Endothelial cell of umbilical vein (primary cell): ENCODE measurements around the gene GRIA1. TPM values are rescaled to one million over a fixed set of nuclear protein-coding genes. Genes with fewer than 3 reads are reported as not detected.

ENCODE experiments used
- BruUV-seq: library from RNA; stranded (reverse); fragments of 400-500 nt; replicated peaks from 2 replicates; lab custom pipeline; 2021; lab: Mats Ljungman, UMichigan
- CTCF ChIA-PET: fragments of 300-600, 350-600 bp; sonication (Branson Sonifier 250); formaldehyde crosslinking; loops from one replicate; lab custom pipeline; 2021; ENCODE audit warnings: antibody characterized with exemption, inconsistent platforms; lab: Charles Lee
- POLR2A ChIA-PET: fragments of 300-600, 350-600 bp; sonication (Branson Sonifier 250); formaldehyde crosslinking; loops from one replicate; lab custom pipeline; 2021; ENCODE audit warnings: antibody characterized with exemption, inconsistent platforms; lab: Charles Lee
- DNase-seq: peaks from one replicate; pipeline ENCODE4 v3.0.0-alpha.2; 2011; ENCODE audit warnings: low read depth, low spot score
- FAIRE-seq: peaks from 2 replicates; lab custom pipeline; 2011; peaks lifted over from hg19 to GRCh38; lab: Jason Lieb, UNC
- H2AFZ ChIP-seq: 2 replicates; pipeline ENCODE4 v1.6.0; 2012; ENCODE audit warnings: low read depth, low read length, control low read depth, inconsistent platforms
- H3K27ac ChIP-seq: 2 replicates; pipeline ENCODE4 v1.5.1; 2011; ENCODE audit warnings: low read depth, mild to moderate bottlenecking, control low read depth, low read length, moderate library complexity; ENCODE audit not compliant: insufficient read depth
- H3K27me3 ChIP-seq, 2 experiments: 2 replicates each; pipeline versions ENCODE4 v1.6.0 to v1.6.1; 2011; ENCODE audit warnings: low read length in 2 of 2, mixed read lengths in 1 of 2; ENCODE audit not compliant: control insufficient read depth in 2 of 2, insufficient read depth in 2 of 2
- H3K36me3 ChIP-seq, 2 experiments: 2 replicates in 1 of 2; 3 replicates in 1 of 2; pipeline ENCODE4 v1.5.1; 2011; ENCODE audit warnings: low read length in 2 of 2, mild to moderate bottlenecking in 1 of 2, moderate library complexity in 1 of 2; ENCODE audit not compliant: control insufficient read depth in 2 of 2, insufficient read depth in 2 of 2; ENCODE audit errors: extremely low read depth in 1 of 2
- H3K4me1 ChIP-seq: 3 replicates; pipeline ENCODE4 v1.5.1; 2011; ENCODE audit warnings: mild to moderate bottlenecking, low read length; ENCODE audit not compliant: control insufficient read depth, insufficient read depth; ENCODE audit errors: extremely low read depth
- H3K4me2 ChIP-seq: 2 replicates; pipeline ENCODE4 v1.6.1; 2011; ENCODE audit warnings: low read length, control low read depth, mixed read lengths; ENCODE audit not compliant: insufficient read depth
- H3K4me3 ChIP-seq, 3 experiments: fragments of 200-600 bp in 1 of 3; sonication (generic), shearing (Covaris generic) in 1 of 3; replicated peaks in 1 of 3; 2 replicates each; pipeline ENCODE4 v1.5.1; 2011 to 2016; ENCODE audit warnings: control low read depth in 3 of 3, low read length in 3 of 3, mild to moderate bottlenecking in 2 of 3, inconsistent platforms in 1 of 3, low read depth in 1 of 3, moderate library complexity in 1 of 3; ENCODE audit not compliant: insufficient read depth in 1 of 3
- H3K79me2 ChIP-seq: 2 replicates; pipeline ENCODE4 v1.6.0; 2012; ENCODE audit warnings: low read length, inconsistent platforms; ENCODE audit not compliant: control insufficient read depth, insufficient read depth
- H3K9ac ChIP-seq: replicated peaks from 2 replicates; pipeline ENCODE3; 2011; ENCODE audit warnings: low read length, control low read depth; ENCODE audit not compliant: insufficient read depth; ENCODE audit errors: extremely low read depth
- H3K9me1 ChIP-seq: replicated peaks from 3 replicates; pipeline ENCODE4 v1.6.0; 2011; ENCODE audit warnings: mild to moderate bottlenecking, low read length; ENCODE audit not compliant: control insufficient read depth, insufficient read depth; ENCODE audit errors: extremely low read depth
- H3K9me3 ChIP-seq: replicated peaks from 2 replicates; pipeline ENCODE4 v1.5.1; 2012; ENCODE audit warnings: low read length, inconsistent platforms; ENCODE audit not compliant: control insufficient read depth, insufficient read depth
- H4K20me1 ChIP-seq: replicated peaks from 2 replicates; pipeline ENCODE3; 2011; ENCODE audit warnings: mild to moderate bottlenecking, low read length; ENCODE audit not compliant: control insufficient read depth, insufficient read depth; ENCODE audit errors: extremely low read depth
- EZH2 ChIP-seq: IDR thresholded peaks from 2 replicates; pipeline ENCODE4 v1.6.1; 2012; ENCODE audit warnings: borderline replicate concordance, low read depth, mild to moderate bottlenecking, moderate library complexity, low read length, inconsistent platforms; ENCODE audit not compliant: severe bottlenecking
- FOS ChIP-seq: IDR thresholded peaks from 2 replicates; pipeline ENCODE4 v1.6.1; 2011; ENCODE audit warnings: mild to moderate bottlenecking, low read length, moderate library complexity, borderline replicate concordance; ENCODE audit not compliant: insufficient read depth
- GATA2 ChIP-seq: IDR thresholded peaks from 2 replicates; pipeline ENCODE4 v1.7.0; 2011; ENCODE audit warnings: low read depth, mild to moderate bottlenecking, moderate library complexity, mixed read lengths, low read length; ENCODE audit not compliant: insufficient read length, insufficient read depth
- JUN ChIP-seq: IDR thresholded peaks from 2 replicates; pipeline ENCODE4 v1.6.1; 2011; ENCODE audit warnings: borderline replicate concordance, low read depth; ENCODE audit not compliant: insufficient read length, insufficient read depth
- MYC ChIP-seq: IDR thresholded peaks from one replicate; pipeline ENCODE4 v1.6.1; 2011; ENCODE audit warnings: mild to moderate bottlenecking, low read depth, low read length
- POLR2A ChIP-seq: IDR thresholded peaks from 2 replicates; pipeline ENCODE4 v1.6.1; 2012; ENCODE audit warnings: low read depth, mild to moderate bottlenecking, control low read depth, low read length
- POLR2AphosphoS5 ChIP-seq: IDR thresholded peaks from 2 replicates; pipeline ENCODE4 v1.6.1; 2012; ENCODE audit warnings: low read depth, mild to moderate bottlenecking, control low read depth, low read length, moderate library complexity; ENCODE audit not compliant: insufficient read depth
- dilution Hi-C: fragments of 300-500 bp; cut with MboI; formaldehyde crosslinking; loops from one replicate; pipeline ENCODE4 v1.15.0; 2019; ENCODE audit warnings: low sequenced_read_pairs; ENCODE audit not compliant: extremely low pct_ligation_motif_present
- intact Hi-C: fragments of 100-400 bp; cut with micrococcal nuclease; formaldehyde crosslinking; loops from one replicate; pipeline ENCODE4 v1.10.0; 2022
- polyA plus RNA-seq, 4 experiments: library from polyadenylated mRNA; depleted of rRNA in 3 of 4; stranded (reverse) in 3 of 4; unstranded in 1 of 4; fragments of >200 nt; gene quantifications; 2 replicates each; pipeline versions ENCODE4 v1.2.1 to v1.2.3, GENCODE V29; 2011 to 2012; ENCODE audit warnings: missing spikeins in 1 of 4
- total RNA-seq: library from RNA; stranded (reverse); gene quantifications from 2 replicates; pipeline ENCODE4 v1.2.3, GENCODE V29; 2021
- TF ChIP-seq, protein P1 (sequence below), 2 donors: IDR thresholded peaks; 1 replicate in 1 of 2; 2 replicates in 1 of 2; pipeline ENCODE4 v1.5.1; 2011; ENCODE audit warnings: low read length in 2 of 2, mild to moderate bottlenecking in 2 of 2, moderate library complexity in 2 of 2, control low read depth in 1 of 2, inconsistent platforms in 1 of 2, low read depth in 1 of 2; ENCODE audit not compliant: insufficient read depth in 1 of 2; ENCODE audit errors: extremely low read depth in 1 of 2
- TF ChIP-seq, protein P2 (sequence below): IDR thresholded peaks from 2 replicates; pipeline ENCODE4 v1.6.1; 2011; ENCODE audit not compliant: insufficient read depth, insufficient read length

Gene GRIA1
- total and polyA plus RNA-seq, 2 donors (not counting 3 experiments of a cell fraction or from before 2014, with no cell fraction given), result not detected

GRCh38 chr5:153660919-153661318, 170.4 kb downstream of the GRIA1 start:
- no peaks in the 10 kb centered on the region for H3K9me1 ChIP-seq
- DNase-seq, result no peak
- intact Hi-C loops, result no loop called here
- dilution Hi-C loops, result no loop called here
- no peak overlapping the region for H3K9ac ChIP-seq
- no peaks in the 10 kb centered on the region for H4K20me1 ChIP-seq
- H3K4me1 ChIP-seq, result no peaks in the 10 kb centered on the region
- no TSS peak for BruUV-seq
- no peaks in the 10 kb centered on the region for H3K27me3 ChIP-seq
- H3K27ac ChIP-seq, result no peak overlapping the region
- no peak for FAIRE-seq
- H3K79me2 ChIP-seq, result no peaks in the 10 kb centered on the region
- H3K36me3 ChIP-seq, result no peaks in the 10 kb centered on the region
- POLR2A ChIA-PET, result no interaction called here
- TF ChIP-seq, protein P1, sequence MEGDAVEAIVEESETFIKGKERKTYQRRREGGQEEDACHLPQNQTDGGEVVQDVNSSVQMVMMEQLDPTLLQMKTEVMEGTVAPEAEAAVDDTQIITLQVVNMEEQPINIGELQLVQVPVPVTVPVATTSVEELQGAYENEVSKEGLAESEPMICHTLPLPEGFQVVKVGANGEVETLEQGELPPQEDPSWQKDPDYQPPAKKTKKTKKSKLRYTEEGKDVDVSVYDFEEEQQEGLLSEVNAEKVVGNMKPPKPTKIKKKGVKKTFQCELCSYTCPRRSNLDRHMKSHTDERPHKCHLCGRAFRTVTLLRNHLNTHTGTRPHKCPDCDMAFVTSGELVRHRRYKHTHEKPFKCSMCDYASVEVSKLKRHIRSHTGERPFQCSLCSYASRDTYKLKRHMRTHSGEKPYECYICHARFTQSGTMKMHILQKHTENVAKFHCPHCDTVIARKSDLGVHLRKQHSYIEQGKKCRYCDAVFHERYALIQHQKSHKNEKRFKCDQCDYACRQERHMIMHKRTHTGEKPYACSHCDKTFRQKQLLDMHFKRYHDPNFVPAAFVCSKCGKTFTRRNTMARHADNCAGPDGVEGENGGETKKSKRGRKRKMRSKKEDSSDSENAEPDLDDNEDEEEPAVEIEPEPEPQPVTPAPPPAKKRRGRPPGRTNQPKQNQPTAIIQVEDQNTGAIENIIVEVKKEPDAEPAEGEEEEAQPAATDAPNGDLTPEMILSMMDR (IDR thresholded peaks at IDR 0.05; ENCODE audit: extremely low read depth in 1 of 2, insufficient read depth in 1 of 2, low read depth in 1 of 2, low read length in 2 of 2), result no peak
- TF ChIP-seq JUN (no peak), POLR2A (no peak), GATA2 (no peak), FOS (no peak), MYC (no peak), POLR2AphosphoS5 (no peak), EZH2 (no peak)
- TF ChIP-seq, protein P2, sequence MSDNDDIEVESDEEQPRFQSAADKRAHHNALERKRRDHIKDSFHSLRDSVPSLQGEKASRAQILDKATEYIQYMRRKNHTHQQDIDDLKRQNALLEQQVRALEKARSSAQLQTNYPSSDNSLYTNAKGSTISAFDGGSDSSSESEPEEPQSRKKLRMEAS, result no peak
- H3K9me3 ChIP-seq, result no peaks in the 10 kb centered on the region
- H3K4me3 ChIP-seq, result no peak overlapping the region
- no peak overlapping the region for H2AFZ ChIP-seq
- no peak overlapping the region for H3K4me2 ChIP-seq
- CTCF ChIA-PET, result no interaction called here
